HEK293T (cell line): Measurements from ENCODE around the gene GRAP2.

ENCODE experiments used
- CTCF ChIA-PET: fragments of 350-600 bp; formaldehyde crosslinking; extraction: SDS; loops from one replicate; lab custom pipeline; 2021; ENCODE audit warnings: antibody characterized with exemption, inconsistent platforms; lab: Yijun Ruan, JAX
- POLR2A ChIA-PET: fragments of 350-600 bp; formaldehyde crosslinking; extraction: SDS; loops from one replicate; lab custom pipeline; 2020; ENCODE audit warnings: antibody characterized with exemption, inconsistent platforms; lab: Yijun Ruan, JAX
- DNase-seq: peaks from one replicate; pipeline ENCODE4 v3.0.0; 2012; ENCODE audit warnings: mixed read lengths; ENCODE audit errors: extremely low spot score
- ARNT ChIP-seq: fragments of 450-650 bp; IDR thresholded peaks from 2 replicates; pipeline ENCODE4 v1.6.1; 2017; ENCODE audit warnings: mild to moderate bottlenecking
- BHLHE40 ChIP-seq: fragments of 450-650 bp; IDR thresholded peaks from 2 replicates; pipeline ENCODE4 v1.6.1; 2016; ENCODE audit warnings: mild to moderate bottlenecking, moderate library complexity, borderline replicate concordance
- CTBP1 ChIP-seq: fragments of 450-650 bp; IDR thresholded peaks from 2 replicates; pipeline ENCODE4 v1.6.1; 2016; ENCODE audit warnings: borderline replicate concordance
- ELF4 ChIP-seq: fragments of 450-650 bp; IDR thresholded peaks from 2 replicates; pipeline ENCODE4 v1.6.1; 2017; ENCODE audit warnings: antibody characterized with exemption
- FOXA1 ChIP-seq: fragments of 450-650 bp; IDR thresholded peaks from 2 replicates; pipeline ENCODE4 v1.6.1; 2016; ENCODE audit warnings: mild to moderate bottlenecking
- FOXK2 ChIP-seq: fragments of 450-650 bp; IDR thresholded peaks from 2 replicates; pipeline ENCODE4 v1.6.1; 2016; ENCODE audit warnings: mild to moderate bottlenecking
- FOXM1 ChIP-seq: fragments of 450-650 bp; IDR thresholded peaks from 2 replicates; pipeline ENCODE4 v1.6.1; 2017; ENCODE audit warnings: mild to moderate bottlenecking, borderline replicate concordance
- HDGF ChIP-seq: fragments of 450-650 bp; IDR thresholded peaks from 2 replicates; pipeline ENCODE4 v1.6.1; 2017; ENCODE audit warnings: antibody characterized with exemption, borderline replicate concordance
- L3MBTL2 ChIP-seq: fragments of 450-650 bp; conservative IDR thresholded peaks from 2 replicates; pipeline ENCODE4 v1.6.1; 2016; ENCODE audit warnings: mild to moderate bottlenecking
- LEF1 ChIP-seq: fragments of 450-650 bp; IDR thresholded peaks from 2 replicates; pipeline ENCODE4 v1.6.1; 2017; ENCODE audit warnings: mild to moderate bottlenecking, borderline replicate concordance
- NFRKB ChIP-seq: fragments of 450-650 bp; IDR thresholded peaks from 2 replicates; pipeline ENCODE4 v1.6.1; 2016; ENCODE audit warnings: mild to moderate bottlenecking, moderate library complexity
- PKNOX1 ChIP-seq: fragments of 450-650 bp; IDR thresholded peaks from 2 replicates; pipeline ENCODE4 v1.6.1; 2016
- SP1 ChIP-seq: fragments of 450-650 bp; IDR thresholded peaks from 2 replicates; pipeline ENCODE4 v1.6.1; 2017
- SUZ12 ChIP-seq: fragments of 450-650 bp; IDR thresholded peaks from 2 replicates; pipeline ENCODE4 v1.6.1; 2016; ENCODE audit warnings: mild to moderate bottlenecking
- TARDBP ChIP-seq: fragments of 450-650 bp; IDR thresholded peaks from 2 replicates; pipeline ENCODE4 v1.6.1; 2016
- ZNF384 ChIP-seq: fragments of 450-650 bp; IDR thresholded peaks from 2 replicates; pipeline ENCODE4 v1.6.1; 2016

Gene GRAP2

DNA sequence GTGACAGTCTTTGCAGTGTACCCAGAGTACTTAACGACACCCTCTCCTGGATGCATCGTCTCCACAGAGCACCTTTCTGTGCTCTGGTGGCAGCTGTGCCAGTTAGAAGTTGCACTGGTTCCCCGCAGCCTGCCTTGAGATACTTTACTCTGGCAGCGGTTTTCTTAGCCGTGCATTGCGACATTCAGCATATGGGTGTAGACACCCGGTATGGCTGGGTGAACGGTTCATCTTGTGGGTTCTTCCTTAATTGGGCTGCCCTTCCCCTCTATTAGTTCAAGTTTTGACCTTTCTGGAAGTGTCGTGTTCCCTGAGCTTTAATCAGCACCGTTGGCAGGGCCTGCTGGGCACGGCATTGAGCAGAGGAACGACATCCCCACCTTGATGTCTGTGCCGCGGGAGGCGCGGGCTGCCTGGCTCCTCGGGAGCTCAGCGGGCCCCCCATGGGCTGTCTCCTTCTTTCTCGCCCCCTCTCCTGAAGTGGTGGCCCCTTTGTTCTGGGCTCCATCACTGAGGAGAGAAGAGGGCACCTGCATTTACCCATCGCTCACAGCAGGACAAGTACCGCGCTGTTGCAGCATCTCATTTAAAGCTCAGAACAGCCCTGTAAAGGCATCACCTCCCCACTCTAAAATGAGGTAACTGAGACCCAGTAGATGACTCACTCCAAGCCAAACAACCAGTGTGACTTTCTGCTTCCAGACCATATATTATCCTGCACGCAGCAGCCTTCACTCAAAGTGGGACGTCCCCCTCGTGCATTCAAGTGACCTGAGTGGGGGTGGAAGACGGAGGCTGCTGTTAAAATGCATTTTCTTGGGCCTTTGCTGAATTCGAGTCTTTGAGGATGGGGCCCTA is 107.2 kb downstream of the GRAP2 start:
- TF ChIP-seq HDGF (no peak), SUZ12 (no peak), FOXA1 (no peak), BHLHE40 (no peak), PKNOX1 (no peak), LEF1 (no peak), SP1 (no peak), ELF4 (no peak), L3MBTL2 (no peak), ARNT (no peak), ZNF384 (no peak), FOXK2 (no peak)
- POLR2A ChIA-PET: no interaction called here
- CTCF ChIA-PET: interaction anchor here (2.0 kb wide), 1 partner anchor 17 kb away, joined by 7 read pairs; no protein-coding TSS in a partner anchor
- no peak for DNase-seq

- no peak for DNase-seq
- CTCF ChIA-PET: interaction anchor here (2.0 kb wide), 1 partner anchor 16 kb away, joined by 7 read pairs; no protein-coding TSS in a partner anchor
Observed at GRCh38 chr22:40008726-40009291, 107.9 kb downstream of the GRAP2 start.

DNA sequence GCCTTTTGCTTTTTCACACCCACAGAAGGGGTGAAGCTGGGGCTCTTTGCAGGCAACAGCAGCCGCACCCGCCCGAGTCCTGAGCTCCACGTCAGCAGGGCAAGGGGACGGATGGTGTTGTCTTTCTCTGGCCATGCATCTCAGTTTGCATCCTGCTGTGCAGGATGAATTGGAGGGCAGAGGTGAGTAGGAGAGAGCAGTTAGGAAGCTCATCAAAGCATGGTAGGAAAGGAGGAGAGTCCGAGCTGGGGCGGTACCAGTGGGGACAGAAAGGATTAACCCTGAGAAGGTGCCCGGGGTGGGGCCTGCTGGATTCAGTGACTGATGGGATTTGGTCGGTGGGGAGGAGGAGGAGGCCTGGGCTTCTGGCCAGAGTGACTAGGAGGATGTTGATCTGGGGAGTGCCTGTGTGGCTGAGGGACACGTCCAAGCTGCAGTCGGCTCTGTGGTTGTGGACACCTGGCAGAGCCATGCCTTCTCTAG is 108.4 kb downstream of the GRAP2 start:
- POLR2A ChIA-PET: interaction anchor here (1.3 kb wide), 1 partner anchor 34 kb away, joined by 5 read pairs; no protein-coding TSS in a partner anchor
- TF ChIP-seq ELF4: no peak
- TF ChIP-seq FOXM1: no peak
- no peak for TF ChIP-seq FOXA1
- no peak for TF ChIP-seq BHLHE40
- TF ChIP-seq HDGF: no peak
- no peak for TF ChIP-seq TARDBP
- no peak for TF ChIP-seq NFRKB
- TF ChIP-seq ARNT: no peak
- no peak for TF ChIP-seq PKNOX1
- no peak for TF ChIP-seq FOXK2
- TF ChIP-seq SP1: no peak
- TF ChIP-seq ZNF384: no peak
- no peak for TF ChIP-seq L3MBTL2
- no peak for TF ChIP-seq SUZ12
- TF ChIP-seq LEF1: no peak
- TF ChIP-seq CTBP1: no peak
- DNase-seq: no peak
- CTCF ChIA-PET: interaction anchor here (2.0 kb wide), 1 partner anchor 15 kb away, joined by 7 read pairs; no protein-coding TSS in a partner anchor

More at GRCh38 chr22:40008726-40009291, 107.9 kb downstream of the GRAP2 start:
- no peak for TF ChIP-seq BHLHE40
- no peak for TF ChIP-seq HDGF
- no peak for TF ChIP-seq ARNT
- TF ChIP-seq LEF1: no peak
- TF ChIP-seq SUZ12: no peak
- no peak for TF ChIP-seq FOXK2
- no peak for TF ChIP-seq SP1
- TF ChIP-seq ELF4: no peak
- no peak for TF ChIP-seq FOXM1
- TF ChIP-seq NFRKB: no peak
- TF ChIP-seq CTBP1: no peak
- TF ChIP-seq TARDBP: no peak
- TF ChIP-seq ZNF384: no peak
- no peak for TF ChIP-seq PKNOX1
- TF ChIP-seq L3MBTL2: no peak
- TF ChIP-seq FOXA1: no peak
- POLR2A ChIA-PET: interaction anchor here (1.3 kb wide), 1 partner anchor 35 kb away, joined by 5 read pairs; no protein-coding TSS in a partner anchor

DNA sequence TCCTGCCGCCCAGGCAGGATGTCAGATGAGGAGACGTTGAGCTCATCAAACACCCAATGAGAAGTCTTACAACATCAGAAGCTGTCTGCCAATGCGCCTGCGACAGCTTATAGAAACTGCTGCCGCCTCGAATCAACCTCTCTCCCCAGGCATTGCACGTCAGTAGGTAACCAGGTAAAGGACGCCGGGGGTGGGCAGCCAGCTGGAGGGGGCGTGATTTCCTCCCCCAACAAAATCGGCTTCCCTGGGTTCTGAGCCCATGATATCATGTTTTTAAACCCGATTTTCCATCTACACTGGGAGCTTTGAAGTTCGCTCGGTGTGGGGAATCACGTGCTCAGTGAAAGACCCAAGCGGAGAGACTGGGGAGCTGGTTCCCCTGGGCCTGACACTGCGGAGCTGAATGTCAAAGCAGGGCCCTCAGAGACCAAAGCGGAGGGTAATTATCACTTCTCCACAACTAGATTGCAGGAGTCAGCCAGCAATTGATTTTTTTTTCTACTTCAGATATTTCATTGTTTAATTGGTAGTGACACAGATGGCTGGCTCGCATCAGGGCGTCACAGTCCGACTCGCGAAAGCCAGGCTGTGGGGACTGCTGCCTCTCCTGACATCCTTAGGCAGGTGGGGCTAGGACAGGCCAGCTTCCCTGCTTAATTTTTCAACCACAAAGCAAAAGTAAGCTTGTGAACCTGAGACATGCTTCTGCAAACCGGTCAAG is 109.2 kb downstream of the GRAP2 start:
- CTCF ChIA-PET: no interaction called here
- POLR2A ChIA-PET: interaction anchor here (1.3 kb wide), 1 partner anchor 34 kb away, joined by 5 read pairs; no protein-coding TSS in a partner anchor
- DNase-seq: no peak
- no peak for TF ChIP-seq TARDBP
- no peak for TF ChIP-seq ZNF384
- no peak for TF ChIP-seq FOXM1
- no peak for TF ChIP-seq ARNT
- no peak for TF ChIP-seq HDGF
- no peak for TF ChIP-seq ELF4
- no peak for TF ChIP-seq SP1
- no peak for TF ChIP-seq LEF1

- POLR2A ChIA-PET: no interaction called here
- CTCF ChIA-PET: no interaction called here
- TF ChIP-seq CTBP1 (no peak), HDGF (no peak), LEF1 (no peak), FOXA1 (no peak), NFRKB (no peak), FOXK2 (no peak), PKNOX1 (no peak), ARNT (no peak), L3MBTL2 (no peak), SP1 (no peak), BHLHE40 (no peak), FOXM1 (no peak), ZNF384 (no peak), ELF4 (no peak), SUZ12 (no peak), TARDBP (no peak)
- no peak for DNase-seq
Observed at GRCh38 chr22:40010746-40011145, 109.9 kb downstream of the GRAP2 start.
